Cerebellar cortex (tissue), 1 donor: ENCODE results near the gene TTLL7.

Source experiments
- DNase-seq: peaks from one replicate; pipeline ENCODE4 v3.0.0-alpha.2; 2015; ENCODE audit warnings: low spot score

Gene TTLL7, protein sequence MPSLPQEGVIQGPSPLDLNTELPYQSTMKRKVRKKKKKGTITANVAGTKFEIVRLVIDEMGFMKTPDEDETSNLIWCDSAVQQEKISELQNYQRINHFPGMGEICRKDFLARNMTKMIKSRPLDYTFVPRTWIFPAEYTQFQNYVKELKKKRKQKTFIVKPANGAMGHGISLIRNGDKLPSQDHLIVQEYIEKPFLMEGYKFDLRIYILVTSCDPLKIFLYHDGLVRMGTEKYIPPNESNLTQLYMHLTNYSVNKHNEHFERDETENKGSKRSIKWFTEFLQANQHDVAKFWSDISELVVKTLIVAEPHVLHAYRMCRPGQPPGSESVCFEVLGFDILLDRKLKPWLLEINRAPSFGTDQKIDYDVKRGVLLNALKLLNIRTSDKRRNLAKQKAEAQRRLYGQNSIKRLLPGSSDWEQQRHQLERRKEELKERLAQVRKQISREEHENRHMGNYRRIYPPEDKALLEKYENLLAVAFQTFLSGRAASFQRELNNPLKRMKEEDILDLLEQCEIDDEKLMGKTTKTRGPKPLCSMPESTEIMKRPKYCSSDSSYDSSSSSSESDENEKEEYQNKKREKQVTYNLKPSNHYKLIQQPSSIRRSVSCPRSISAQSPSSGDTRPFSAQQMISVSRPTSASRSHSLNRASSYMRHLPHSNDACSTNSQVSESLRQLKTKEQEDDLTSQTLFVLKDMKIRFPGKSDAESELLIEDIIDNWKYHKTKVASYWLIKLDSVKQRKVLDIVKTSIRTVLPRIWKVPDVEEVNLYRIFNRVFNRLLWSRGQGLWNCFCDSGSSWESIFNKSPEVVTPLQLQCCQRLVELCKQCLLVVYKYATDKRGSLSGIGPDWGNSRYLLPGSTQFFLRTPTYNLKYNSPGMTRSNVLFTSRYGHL

DNA sequence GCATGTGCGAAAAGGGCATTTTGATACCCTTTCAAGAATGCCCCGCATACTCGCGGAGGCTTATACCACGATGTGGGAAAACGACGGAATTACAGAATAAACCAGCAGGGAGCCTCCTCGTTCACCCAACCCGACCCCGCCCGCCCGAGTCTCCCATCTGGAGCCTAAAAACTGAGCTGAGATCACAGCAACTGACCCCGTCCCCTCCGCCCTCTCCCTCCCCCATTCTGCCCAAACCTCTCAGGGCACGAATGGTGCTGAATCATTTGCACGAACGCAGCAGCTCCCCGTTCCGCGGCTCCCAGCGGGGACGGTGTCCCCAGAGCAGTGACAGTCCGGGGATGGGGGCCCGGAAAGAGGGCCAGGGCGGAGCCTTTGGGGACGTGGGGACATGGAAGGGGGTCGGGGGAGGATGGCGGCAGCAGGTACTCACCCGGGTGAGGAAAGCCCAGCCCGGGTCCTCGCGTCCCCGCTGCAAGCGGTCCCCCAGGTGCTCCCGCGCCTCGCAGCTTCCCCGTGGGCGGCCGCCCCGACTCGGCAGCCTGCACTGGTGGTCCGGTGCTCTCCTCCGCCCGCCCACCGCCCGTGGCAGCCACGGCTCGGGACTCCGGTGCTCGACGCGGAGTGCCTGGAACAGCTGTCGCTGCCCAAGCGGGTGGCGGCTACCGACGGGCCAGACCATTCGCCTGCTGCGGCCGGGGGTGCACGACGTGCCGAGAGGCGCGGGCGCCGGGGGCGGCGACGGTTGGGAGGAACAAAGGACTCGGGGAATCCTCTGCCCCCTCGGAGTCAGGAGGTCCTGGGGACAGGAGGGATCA lies at the start of gene TTLL7:
TSS of gene TTLL7 (minus strand) at position 635 of the 818 bp plus-strand sequence. CDS start 46,921 bp downstream, outside the sequence.
- DNase-seq: no peak

DNA sequence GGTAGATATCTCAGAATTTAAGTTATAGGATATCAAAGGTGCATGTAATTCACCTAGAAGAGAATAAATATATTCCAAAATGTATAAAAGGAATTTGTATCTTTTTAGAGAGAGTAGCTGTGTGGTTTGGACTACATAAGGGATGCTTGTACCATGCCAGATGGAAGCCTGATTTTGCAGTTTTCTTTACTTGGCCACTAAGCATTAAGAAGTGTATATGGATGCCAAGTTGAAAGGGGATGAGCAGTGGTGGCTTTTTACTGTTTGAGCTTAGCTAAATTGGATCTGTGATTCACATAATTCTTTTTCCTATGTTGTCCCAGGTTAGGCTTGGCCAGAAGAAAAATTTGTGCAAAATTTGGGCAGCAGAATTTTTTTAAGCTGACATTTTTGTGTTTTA lies 43.5 kb upstream of the TTLL7 start:
- no peak for DNase-seq

DNA sequence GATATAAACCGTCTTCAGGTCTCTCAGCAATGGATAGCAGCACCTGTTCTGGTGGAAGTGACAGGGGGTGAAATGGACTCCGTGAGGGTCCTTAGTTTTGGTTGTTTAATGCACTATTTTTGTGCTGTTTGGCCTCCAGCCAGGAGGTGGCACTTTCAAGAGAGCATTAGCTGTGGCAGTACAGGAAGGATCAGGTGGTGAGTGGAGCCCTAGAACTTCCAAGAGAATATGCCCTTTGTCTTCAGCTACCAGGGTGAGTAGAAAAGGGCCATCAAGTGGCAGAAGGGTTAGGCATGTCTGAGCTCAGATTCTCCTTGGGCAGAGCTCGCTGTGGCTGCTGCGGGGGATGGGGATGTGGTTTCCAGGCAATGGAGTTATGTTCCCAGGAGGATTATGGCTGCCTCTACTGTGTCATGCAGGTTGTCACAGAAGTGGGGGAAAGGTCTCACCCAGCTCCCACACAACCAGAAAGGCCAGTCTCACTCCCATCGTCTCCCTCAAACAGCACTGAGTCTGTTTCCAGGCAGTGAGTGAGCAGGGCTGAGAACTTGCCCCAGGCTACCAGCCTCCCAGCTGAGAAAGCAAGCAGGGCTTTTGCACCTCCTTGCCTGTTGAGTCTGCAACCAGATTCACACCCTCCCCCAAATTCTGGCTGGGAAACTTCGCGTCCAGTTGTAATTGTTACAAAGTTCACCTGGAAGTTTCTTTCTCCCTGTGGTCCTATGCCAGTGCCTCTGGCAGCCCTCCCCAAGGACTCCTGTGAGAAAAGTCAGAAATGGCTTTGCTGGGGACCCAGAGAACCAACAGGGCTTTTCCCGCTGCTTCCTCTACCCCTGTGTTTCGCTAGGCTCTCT lies 39.1 kb upstream of the TTLL7 start:
- DNase-seq: no peak

DNA sequence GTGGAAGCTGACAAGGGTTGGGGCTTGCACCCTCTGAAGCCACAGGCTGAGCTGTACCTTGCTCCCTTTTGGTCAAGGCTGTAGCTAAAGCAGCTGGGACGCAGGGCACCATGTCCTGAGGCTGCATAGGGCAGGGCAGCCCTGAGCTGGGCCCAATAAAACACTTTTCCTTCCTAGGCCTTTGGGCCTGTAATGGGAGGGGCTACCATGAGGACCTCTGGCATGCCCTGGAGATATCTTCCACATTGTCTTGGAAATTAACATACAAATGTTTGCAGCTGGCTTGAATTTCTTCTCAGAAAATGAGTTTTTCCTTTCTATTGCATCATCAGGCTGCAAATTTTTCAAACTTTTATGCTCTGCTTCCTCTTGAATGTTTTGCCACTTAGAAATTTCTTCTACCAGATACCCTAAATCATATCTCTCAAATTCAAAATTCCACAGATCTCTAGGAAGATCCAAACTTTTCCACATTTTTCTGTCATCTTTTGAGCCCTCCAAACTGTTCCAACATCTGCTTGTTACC lies 32.9 kb upstream of the TTLL7 start:
- no peak for DNase-seq

DNA sequence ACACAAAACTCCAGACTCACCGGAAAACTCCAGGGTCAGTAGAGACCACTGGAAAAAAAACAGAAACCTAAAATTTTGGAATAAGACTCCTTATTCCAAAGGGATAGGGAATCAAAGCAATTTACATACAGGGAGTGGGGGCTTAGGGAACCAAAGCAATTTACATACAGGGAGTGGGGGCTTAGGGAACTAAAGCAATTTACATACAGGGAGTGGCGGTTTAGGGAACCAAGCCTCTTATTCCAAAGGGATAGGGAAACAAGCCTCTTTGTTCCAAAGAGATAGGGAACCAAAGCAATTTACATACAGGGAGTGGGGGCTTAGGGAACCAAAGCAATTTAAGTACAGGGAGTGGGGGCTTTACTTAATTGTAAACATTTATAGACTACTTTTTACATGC lies 28.4 kb upstream of the TTLL7 start:
- DNase-seq: no peak

DNA sequence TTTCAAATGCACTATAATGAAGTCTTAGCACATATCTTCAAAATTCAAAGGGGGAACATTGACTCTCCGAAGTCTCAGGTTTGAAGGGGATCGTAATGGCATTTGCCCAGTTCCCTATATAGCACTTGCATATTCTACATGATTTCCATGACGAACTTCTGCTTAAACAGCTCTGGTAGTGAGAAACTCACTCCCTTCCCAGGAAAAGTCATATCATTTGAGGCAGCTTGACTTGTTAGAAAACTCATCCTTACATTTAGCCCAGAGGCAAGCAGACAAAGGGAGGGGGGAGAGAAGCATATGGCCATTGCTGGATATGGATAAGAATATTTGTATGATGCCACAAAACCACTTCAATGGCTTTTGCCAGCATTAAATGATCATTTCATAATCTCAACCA lies 27.0 kb upstream of the TTLL7 start:
- no peak for DNase-seq

DNA sequence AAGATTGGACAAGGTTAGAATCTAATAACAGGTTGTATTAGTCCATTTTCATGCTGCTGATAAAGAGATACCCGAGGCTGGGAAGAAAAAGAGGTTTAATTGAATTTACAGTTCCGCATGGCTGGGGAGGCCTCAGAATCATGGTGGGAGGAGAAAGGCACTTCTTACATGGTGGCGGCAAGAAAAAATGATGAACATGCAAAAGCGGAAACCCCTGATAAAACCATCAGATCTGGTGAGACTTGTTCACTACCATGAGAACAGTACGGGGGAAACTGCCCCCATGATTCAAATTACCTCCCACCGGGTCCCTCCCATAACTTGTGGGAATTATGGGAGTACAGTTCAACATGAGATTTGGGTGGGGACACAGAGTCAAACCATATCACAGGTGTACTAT lies 22.9 kb upstream of the TTLL7 start:
- no peak for DNase-seq

DNA sequence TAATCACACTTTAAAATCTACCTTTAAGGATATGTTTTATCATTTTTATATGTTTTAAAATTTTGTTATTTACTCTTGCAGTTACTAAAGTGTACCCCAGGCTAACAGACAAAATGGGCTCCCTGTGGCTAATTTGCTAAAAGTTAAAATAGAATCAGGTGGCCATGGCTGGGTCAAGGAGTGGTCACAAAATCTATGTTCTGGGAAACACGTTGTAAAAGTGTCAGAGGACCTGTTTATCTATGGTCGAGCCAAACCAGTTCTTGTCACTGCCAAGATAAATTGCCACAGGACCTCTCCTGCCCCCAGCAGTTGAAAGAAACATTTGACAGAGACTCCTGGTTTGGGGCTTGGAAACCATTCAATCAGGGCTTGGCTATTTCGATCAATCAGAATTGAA lies 21.2 kb upstream of the TTLL7 start:
- DNase-seq: no peak

DNA sequence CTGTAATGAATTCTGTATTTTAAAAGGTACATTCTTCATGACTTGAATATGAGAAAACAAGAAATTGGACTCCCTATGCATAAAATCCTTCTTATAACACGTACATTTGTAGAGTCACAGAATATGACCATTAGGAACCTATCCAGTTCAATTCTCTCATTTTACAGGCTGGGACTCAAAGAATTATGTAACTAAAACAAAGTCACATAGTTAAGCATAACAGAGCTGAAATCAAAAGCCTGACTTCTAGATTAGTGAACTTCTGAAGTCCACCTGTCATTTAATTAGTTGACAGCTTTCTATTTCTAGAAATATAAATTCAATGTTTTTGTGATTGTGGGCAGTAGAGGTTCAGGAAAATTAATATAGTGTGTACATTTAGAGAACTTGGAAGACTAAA lies 20.3 kb upstream of the TTLL7 start:
- DNase-seq: no peak

DNA sequence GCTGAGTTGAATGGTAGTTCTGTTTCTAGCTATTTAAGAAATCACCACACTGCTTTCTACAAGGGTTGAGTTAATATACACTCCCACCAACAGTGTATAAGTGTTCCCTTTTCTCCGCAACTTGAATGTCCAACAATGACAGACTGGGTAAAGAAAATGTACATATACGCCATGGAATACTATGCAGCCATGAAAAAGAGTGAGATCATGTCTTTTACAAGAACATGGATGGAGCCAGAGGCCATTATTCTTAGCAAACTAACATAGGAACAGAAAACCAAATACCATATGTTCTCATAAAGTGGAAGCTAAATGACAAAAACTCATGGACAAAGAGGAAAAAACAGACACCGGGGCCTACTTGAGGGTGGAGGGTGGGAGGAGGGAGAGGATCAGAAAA lies 14.8 kb upstream of the TTLL7 start:
- DNase-seq: no peak

DNA sequence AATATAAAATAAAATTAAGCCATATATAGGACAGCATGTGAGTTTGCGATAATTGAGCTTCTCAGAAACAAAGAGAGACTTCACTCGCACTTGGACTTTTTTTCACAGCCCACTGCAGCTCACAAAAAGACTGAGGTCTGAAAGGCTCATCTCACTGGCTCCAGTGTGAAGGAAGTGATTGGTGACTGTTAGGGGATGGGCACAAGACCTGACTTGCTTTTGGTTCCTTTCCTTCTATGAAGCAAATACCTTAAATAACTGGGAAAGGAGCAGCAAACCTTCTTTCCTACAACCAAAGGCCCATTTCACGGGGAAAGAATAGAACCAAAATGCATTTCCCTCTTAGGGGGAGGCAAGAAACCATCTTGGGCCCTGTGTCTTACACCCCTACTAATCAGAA lies 13.1 kb upstream of the TTLL7 start:
- no peak for DNase-seq

DNA sequence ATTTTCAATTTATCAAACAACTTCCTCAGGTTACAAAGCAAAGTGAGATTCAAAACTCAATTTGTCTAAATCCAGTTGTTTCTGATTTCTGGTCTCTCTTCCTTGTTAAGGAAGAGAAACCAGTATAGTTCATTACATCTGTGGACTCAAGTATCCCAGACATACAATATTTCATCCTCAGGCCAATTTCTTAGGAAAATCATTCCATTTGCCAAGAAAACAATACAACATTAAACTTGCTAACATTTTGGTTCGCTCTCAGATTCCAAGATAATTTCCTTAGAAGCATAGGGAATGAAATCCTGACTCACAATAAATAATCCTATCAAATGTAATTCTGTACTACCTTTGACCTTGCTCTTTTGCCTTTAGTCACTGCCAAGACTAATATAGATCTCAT lies 11.2 kb upstream of the TTLL7 start:
- DNase-seq: no peak

DNA sequence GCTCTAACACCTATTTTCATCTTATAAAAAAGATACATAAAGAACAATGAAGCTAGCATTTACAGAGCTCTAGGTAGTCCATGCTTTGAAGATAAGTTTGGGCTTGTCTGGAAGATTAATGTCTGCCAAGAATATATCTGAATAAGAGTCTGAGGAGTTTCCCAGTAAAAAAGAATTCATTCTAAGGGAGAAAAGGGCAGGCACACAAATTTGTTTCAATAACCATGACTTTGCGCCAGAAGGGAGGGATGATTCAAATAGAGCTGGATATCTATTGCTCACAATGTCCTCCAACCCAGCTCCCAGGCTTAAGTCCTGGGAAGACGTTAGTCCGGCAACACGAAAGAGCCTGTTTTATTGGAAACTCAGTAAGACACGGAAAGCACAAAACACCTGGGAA lies 9.7 kb upstream of the TTLL7 start:
- no peak for DNase-seq

DNA sequence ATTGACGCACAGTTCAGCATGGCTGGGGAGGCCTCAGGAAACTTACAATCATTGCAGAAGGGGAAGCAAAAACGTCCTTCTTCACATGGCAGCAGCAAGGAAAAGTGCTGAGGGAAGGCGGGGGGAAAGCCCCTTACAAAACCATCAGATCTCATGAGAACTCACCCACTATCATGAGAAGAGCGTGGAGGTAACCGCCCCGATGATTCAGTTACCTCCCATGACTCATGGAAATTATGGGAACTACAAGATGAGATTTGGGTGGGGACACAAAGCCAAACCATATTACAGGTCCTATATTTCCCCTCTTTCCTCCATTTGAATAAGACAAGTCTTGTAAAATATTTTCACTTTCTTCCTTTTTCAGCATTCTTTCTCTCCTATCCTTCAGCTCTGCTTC lies 7.7 kb upstream of the TTLL7 start:
- DNase-seq: no peak

DNA sequence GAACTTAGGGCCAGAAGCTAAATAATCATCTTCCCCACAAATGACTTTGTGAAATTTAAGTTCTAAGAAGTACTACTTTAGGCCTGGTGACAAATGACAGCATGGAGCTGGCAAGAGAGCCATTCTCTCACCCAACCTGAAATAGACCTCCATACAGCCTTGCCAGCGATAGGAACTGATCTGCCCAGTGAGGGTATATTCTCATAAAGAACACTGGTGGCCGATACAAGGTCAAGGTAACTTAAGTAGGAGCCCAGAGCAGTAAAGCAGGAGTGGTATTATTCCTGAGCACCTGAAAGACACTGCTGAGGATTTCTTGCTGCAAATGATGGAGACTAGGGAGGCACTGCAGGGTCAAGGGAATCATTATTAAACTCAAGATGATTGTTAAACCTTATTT lies 2.6 kb upstream of the TTLL7 start:
- DNase-seq: peak; percentile 63

DNA sequence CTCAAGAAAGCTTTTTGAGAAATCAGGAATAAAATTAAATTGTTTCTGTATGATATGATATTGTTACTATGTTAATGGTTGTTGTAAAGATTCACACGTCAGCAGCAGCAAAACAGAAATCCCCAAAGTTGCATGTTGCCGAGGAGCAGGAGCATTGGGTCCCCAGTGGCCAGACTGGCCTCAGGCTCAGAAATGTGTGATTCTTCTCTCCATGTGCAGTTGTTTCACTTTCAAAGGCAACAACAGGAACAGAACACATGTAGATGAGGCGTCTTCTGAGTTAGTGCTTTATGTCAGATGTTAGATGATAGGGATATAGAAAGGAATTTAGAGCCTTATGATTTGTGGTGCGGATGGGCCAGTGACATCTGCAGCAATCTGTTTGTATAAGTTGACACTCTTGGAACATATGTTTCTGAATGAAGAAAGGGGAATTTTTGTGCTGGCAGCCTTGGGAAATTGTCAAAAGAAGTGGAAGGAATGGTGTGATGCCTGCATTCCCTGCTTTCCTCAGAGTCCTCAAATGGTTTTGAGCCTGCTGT lies 2.1 kb upstream of the TTLL7 start:
- DNase-seq: peak; percentile 65

DNA sequence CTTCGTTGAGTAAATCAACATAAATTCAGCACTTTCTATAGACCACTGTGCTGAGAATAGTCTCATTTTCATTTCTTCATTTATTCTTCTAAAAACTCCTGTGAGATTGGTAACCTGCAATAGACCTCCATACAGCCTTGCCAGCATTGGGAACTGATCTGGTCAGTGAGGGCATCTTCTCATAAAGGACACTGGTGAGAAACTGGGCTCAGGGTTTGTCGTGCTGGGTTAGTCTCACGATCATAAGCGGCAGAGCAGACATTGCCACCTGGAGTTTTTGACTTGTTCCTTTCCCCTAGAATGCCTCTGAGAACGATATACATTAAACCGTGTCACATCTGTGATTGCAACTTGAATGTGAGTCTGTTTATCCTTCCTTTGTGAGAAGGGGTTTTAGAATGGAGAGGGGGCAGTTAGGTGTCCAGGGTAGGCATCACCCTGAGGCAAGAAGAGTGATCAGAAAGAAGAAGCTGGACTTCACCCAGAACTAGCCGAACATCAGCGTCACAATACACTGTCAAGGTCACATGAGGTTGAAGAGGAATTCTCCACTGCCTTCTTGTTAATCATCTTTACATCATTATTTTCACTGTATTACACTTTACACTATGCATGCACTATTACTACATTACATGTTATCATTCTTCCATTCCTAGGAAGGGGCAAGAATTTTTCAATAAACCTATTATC lies 1.4 kb upstream of the TTLL7 start:
- peak; percentile 62 for DNase-seq

DNA sequence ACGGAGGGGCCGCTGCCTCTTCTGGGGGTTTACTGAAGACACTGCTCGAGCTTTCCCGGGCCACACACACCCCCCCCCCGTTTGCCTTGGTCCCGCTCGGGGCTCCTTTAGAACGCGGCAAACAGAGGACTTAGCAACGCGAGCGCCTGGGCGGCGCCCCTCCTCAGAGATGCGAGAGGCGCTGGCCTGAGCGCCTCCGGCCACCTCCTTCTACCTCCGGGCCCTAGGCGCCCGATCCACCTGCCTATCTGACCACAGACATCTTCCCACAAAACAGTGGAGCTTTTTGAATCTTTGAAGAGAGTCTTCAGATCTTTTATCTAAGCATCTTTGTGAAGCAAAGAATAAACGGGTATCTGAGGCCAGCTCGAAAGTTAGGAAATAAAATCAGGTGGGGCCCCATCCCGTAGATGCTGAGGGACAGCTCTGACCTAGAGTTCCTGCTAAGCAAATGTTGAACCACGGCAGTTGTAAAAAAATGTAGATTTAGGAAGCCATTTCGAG lies 436 bp upstream of the TTLL7 start:
- DNase-seq: peak; percentile 88

DNA sequence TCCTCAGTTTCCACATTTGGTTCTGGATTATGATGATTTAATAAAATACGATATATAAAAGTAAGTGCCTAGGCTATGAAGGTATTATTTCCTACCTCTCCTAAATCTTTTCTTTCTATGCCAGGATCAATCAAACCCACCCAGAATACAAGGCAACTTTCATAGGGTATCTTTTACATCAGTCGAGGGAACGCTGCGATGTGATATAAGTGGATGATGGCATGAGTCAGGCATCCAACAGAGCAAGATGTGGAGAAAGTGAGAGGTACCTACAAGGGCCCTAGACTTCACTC lies 781 bp downstream of the TTLL7 start:
- peak; percentile 46 for DNase-seq

DNA sequence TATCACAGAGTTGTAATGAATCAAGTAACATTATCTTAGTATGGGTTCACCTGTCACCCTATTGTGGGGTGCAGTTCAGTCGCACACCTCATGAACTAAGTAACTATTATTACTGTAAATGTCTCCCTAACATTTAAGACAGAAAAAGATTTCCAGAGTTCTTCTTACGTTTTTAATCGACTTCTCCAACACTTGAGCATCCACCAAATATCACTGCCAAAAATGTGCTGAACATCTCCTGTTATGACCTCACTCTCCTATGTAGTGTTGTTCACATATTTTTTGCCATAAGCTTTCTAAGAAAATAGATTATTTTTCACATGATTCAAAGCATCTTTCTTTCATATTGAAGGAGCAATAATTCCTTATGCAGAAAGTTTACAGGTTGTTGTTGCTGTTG lies 1.3 kb downstream of the TTLL7 start:
- DNase-seq: peak; percentile 41
